Suppressor macrophage (primary cell): ENCODE results near the gene S100A3.

Experiments used
- DNase-seq, 4 experiments: peaks; one replicate each; pipeline ENCODE4 v3.0.0-alpha.2; 2020 to 2022

The S100A3 gene

GRCh38 chr1:153547560-153548551 lies 1.2 kb downstream of the S100A3 start:
- DNase-seq, result peak in 3 of 4 experiments; percentile 40 to 52 (median 49)

DNA sequence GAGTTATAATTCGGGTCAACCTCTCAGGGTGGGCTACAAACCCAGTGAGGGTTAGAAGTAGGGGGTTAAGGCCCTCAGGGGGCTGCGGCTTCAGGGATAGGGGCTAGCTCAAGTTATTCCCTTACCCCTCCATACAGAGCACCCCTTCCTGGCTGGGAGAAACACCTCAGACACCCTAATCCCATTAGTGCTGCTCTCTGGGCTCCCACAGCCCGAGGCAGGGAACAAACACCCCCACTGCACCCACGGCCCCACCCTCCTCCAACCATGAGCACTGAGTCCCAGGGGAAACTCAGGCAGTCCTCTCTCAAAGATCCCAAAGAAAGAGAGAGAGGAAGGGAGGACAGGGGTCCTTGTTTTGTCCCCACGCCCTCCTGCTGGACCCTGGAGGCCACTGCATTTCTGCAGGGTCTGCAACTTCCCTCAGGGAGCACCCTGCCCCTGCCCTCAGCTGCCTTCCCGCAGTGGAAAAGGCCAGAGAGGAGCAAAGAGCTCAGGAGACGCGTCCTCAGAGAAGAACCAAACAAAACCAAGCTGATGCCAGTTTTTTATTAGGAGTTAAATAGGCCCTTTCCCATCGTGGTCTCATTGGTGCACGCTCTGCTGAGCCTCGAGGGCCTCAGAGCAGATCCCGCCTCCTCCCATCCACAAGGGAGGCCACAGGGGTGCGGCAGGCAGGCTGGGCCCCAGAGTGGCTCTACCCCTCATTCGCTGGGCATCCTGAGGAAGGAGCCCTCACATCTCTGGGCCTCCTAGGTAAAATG lies 2.1 kb downstream of the S100A3 start:
- no peak for DNase-seq

DNA sequence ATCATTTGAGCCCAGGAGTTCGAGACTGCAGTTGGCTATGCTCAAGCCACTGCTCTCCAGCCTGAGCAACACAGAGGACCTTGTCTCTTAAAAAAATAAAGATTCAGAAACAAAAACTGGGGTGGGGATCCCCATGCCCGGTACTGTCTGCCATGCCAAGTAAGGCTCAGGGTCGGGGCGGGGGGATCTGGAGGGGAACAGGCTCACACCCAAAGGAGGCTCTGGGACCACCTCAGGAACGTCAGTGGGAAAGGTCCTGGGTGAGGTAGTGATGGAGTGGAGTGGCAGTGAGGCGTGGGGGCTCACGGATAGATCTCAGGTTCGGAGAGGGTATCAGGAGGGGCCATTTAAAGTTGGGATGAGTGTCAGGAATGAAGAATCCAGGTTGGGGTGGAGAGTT lies 2.7 kb downstream of the S100A3 start:
- no peak for DNase-seq

- peak; percentile 86 to 92 (median 91) for DNase-seq
These were observed 3.7 kb downstream of the S100A3 start, which contains the start of gene S100A4 for GRCh38 chr1:153545067-153546055. Gene S100A4 (minus strand): TSS chr1:153545806. CDS start chr1:153544794, 1,012 bp downstream.

DNA sequence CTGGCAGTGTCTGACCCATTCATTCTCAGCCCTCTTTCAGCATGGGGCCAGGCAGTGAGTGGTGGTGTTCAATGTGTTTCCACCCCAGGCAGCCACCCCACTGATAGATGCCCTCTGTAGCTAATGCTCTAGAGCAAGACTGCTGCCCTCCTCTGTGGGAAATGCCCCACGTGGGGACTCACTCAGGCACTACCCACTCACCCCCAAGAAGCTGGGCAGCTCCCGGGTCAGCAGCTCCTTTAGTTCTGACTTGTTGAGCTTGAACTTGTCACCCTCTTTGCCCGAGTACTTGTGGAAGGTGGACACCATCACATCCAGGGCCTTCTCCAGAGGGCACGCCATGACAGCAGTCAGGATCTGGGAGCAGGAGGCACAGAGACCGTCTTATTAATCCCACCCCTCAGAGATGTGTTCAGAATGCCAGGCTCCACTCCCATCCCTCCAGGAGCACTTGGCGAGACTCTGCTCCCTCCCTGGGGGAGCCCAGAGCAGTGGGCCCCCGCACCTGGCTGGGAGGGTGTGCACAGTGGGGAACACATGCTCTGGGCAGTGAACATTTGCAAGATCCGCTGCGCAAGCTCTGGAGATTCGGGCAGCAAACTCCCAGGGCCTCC lies 4.5 kb downstream of the S100A3 start:
- DNase-seq, result no peak

DNA sequence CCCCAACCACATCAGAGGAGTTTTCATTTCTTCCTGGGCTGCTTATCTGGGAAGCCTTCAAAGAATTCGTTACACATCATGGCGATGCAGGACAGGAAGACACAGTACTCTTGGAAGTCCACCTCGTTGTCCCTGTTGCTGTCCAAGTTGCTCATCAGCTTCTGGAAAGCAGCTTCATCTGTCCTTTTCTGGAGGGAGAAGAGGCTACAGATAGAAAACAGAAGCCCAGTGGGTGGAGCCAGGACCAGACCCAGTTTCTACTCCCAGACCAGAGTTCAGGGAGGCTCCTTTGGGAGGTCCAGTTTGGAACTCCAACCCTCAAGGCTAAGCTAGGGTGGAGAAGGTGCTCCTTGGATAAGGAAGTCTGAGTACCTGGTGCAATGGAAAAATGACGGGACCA lies 5.3 kb downstream of the S100A3 start:
- no peak for DNase-seq

DNA sequence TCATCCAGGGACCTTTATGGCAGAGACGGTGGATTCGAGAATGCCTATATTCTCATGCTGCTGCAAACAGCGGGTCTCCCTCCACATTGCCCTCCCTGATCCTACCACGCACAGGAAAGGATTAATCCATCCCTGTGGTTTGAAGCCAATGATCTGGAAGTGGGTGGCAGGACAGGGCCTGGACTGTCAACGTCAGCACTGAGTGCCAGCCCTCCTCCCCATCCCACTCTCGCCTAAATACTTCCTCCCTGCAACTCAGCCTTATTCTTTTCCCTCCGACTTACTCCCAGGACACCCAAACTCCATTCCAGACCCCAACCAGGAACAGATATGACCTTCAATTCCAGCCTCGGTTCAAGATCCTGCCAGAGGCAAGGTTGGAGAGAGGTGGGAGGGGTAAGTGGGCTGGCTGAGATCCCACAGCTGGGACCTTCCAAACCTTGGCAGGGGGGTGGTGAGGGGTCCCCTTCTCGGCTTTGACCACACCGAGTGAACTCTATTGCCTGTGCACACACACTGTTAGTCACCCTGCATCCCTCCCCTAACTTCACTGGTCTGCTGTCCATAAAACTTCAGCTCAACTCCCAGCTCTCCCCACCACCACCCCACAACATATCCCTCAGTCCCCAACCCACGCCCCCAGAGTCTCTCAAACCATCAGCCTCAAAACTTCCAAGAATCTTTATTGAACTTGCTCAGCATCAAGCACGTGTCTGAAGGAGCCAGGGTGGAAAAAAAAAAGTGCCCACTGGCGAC lies 5.9 kb downstream of the S100A3 start:
- peak in 3 of 4 experiments; percentile 56 to 72 (median 60) for DNase-seq

DNA sequence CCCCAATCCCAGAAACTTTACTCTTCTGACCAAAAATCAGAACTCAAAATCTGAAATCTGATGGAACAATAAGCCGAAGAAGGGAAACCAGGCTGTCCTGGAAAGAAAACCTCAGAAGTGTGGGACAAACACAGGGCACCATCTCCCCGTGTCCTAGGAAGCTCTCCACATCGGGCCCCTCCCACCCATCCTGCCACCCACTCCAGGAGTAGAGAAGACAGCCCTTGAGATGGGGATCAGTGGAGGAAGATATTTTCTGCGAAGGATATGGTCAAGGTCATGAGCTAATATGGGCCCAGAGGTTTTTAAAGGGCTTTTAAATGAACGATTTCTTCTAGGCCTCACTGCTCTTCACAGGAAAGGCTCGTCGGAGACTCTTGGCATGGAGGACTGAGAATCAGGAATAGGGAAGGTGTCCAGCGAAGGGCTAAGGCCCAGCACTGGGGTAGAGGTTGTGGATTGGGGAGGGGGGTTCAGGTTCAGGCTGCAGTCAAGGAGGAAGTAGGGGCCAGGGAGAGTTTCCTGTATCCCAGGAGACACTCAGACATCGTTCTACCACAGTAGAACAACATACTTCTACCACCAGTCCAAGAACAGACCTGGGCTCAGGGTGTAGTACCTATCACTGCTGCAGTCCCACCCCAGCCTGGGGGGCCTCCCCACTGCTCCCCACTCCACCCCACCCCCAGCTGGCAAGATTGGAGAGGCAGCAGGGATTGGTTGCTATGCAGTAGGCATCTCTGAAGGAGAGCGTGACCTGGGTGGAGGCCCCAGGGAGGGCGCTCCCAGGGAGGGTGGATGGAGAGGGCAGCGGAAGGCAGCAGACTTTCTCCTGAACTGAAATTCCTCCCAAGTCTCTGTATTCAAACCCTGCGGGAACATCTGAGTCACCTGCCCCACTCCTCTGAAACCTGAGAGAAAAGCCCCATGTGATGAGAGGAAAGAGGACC lies 7.1 kb downstream of the S100A3 start:
- DNase-seq, result no peak

GRCh38 chr1:153540394-153541361 lies 8.4 kb downstream of the S100A3 start, which contains the start of gene S100A5:
Gene S100A5 (minus strand): TSS chr1:153540934. CDS start chr1:153540191, 743 bp downstream.
- DNase-seq, result peak; percentile 53 to 81 (median 80)

GRCh38 chr1:153539395-153540093 lies 9.5 kb downstream of the S100A3 start:
- no peak for DNase-seq

DNA sequence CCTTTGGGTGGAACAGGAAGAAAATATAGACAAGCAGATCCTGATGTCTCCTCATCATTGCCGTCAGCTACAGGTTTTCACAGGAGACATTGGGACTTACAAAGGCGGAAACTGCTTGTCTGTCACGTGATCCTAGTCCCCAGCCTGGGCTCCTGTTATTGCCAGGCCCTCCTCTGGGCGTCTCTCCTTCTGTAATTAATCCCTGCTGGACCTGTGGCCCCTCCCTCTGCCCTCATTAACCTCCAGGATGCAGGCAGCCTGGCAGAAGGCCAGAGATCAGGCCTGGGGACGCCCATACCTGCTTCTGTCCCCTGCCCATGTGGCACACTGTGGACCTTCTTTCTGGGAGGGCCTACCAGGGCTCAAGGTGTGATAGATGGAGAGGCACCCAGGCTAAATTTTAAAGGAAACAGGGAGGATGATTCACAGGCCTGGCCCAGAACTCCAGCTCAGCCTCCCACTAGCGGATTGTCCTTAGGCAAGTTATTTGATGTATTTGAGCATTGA lies 10.7 kb downstream of the S100A3 start:
- DNase-seq, result no peak

GRCh38 chr1:153537376-153537730 lies 11.7 kb downstream of the S100A3 start:
- no peak for DNase-seq

- peak; percentile 66 to 81 (median 78) for DNase-seq
These were observed 12.2 kb downstream of the S100A3 start for GRCh38 chr1:153536671-153537375.

- DNase-seq, result peak; percentile 86 to 95 (median 94)
These were observed 12.9 kb downstream of the S100A3 start for GRCh38 chr1:153536012-153536670.

DNA sequence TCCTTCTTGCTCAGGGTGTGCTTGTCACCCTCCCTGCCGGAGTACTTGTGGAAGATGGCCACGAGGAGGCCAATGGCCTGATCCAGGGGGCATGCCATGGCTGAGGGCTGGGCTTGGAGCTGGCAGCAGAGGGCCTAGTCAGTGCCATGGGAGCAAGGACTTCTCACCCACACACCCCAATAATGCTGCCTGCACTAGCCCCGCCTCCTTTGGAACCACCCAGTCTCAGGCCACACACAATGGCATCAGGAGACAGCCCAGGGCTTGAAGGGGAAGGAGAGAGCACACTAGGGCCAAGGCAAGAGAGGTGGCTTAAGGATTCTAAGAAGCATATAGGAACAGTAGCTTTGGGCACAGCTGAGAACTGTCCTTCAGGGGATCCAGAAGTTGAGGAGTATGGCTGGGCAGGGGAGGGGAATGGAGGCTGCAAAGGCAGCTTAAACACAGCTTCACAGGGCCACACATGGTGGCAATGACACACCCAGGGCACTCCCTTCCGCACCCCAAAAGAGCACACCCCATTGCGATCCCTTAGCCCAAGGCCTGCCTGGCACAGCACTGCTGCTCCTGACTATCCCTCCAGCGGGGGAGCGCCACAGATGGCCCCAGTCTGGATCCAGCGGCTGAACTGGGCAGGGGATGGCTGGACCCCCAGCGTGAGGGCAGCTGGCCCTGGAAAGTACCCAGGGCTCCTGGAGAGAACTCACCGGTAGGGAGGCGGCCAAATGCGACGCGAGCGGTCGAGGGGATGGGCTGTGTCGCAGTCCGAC lies 13.6 kb downstream of the S100A3 start, which contains the start of gene S100A6:
Gene S100A6, minus strand, starts transcription at position 750 of the 770 bp plus-strand sequence. Its CDS starts 652 bp downstream, at position 98.
- DNase-seq, result peak; percentile 77 to 89 (median 88)
